PFSK-1 (cell line): ENCODE data around the gene STXBP3.

Experiments used
- FOXP2 ChIP-seq: optimal IDR thresholded peaks from 2 replicates; pipeline ENCODE3; 2011; ENCODE audit warnings: borderline replicate concordance, control low read depth, inconsistent platforms; ENCODE audit not compliant: insufficient read depth; ENCODE audit errors: extremely low read length, extremely low read depth
- POLR2AphosphoS5 ChIP-seq: IDR thresholded peaks from 2 replicates; pipeline ENCODE4 v1.6.1; 2012; ENCODE audit warnings: low read depth, mild to moderate bottlenecking, control low read depth, low read length, moderate library complexity
- REST ChIP-seq, 2 experiments: IDR thresholded peaks; 2 replicates each; pipeline versions ENCODE4 v1.6.1 to v1.8.0; 2011 to 2012; ENCODE audit warnings: low read depth in 2 of 2, low read length in 2 of 2, control low read depth in 1 of 2, inconsistent platforms in 1 of 2, mild to moderate bottlenecking in 1 of 2, moderate library complexity in 1 of 2; ENCODE audit not compliant: insufficient read depth in 1 of 2
- SIN3A ChIP-seq: IDR thresholded peaks from 2 replicates; pipeline ENCODE4 v1.6.1; 2012; ENCODE audit warnings: mild to moderate bottlenecking, low read length, moderate library complexity, borderline replicate concordance; ENCODE audit not compliant: insufficient read depth
- TAF1 ChIP-seq: IDR thresholded peaks from 2 replicates; pipeline ENCODE4 v1.6.1; 2012; ENCODE audit warnings: low read length, control low read depth, borderline replicate concordance; ENCODE audit not compliant: insufficient read depth

The STXBP3 gene

DNA sequence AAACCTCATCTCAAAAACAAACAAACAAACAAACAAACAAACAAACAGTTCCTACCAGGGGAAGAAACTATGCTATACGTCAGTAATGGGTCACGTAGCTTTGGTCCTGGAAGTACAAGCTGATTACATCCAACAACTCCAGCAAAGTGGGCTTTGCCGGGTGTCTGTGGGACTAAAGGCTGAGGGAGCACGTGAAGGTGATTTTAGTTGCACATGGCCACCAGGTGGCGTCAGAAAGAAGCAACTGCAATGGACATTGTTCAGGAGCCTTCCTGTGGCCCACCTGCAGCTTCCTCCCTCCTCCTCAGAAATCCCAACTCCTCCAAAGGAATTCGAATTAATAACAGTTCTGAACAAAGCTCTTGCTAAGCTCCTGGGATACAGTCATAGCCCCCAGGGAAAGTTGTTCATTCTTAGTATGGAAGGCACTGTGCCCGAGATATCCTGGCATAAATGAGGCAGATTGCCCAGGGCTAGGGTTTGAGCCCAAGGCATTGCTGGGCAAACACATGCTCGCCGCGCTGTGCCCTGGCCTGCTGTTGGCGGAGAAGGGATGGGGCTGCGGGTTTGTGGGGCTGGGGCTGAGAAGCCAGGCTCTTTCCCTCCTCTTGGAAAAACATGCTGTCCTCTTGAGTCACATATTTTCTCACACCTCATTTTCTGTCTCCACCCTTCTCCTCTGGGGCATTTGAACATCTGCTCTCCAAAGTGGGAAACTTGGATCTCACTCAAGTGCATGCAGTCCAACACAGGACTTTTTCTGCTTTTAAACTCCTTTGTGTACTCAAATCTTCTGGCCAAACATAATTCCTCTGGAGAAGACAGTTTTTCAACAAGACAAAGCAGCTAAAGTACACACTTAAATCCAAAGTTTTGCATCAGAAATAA, 81.8 kb downstream of the STXBP3 start:
- TF ChIP-seq POLR2AphosphoS5 (no peak), TAF1 (no peak), FOXP2 (no peak), SIN3A (no peak), REST (IDR thresholded peaks at IDR 0.05; ENCODE audit: insufficient read depth in 1 of 2, low read depth in 2 of 2, low read length in 2 of 2) (no peak)

DNA sequence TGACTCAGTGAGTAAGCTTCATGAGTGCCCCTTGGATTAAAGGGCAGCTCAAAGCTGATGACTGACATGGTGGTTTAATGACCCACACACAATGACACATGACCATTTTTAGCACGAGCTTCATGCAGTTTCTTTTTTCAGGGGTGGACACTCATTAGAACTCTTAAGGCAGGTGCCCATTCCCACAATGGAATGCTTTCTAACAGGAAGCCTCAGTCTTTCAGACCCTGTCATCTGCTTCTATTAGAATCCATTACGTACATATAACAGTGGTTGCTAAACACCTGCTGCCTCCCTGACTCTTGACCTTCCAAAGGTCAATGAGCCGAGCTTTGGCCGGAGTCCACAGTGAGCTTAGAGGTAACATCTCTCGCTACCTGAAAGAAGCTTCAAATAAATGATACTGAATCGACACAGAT, 83.0 kb downstream of the STXBP3 start:
- TF ChIP-seq TAF1 (no peak), POLR2AphosphoS5 (no peak), REST (IDR thresholded peaks at IDR 0.05; ENCODE audit: insufficient read depth in 1 of 2, low read depth in 2 of 2, low read length in 2 of 2) (no peak), SIN3A (no peak), FOXP2 (no peak)

GRCh38 chr1:108830119-108831008, 83.9 kb downstream of the STXBP3 start:
- TF ChIP-seq TAF1 (no peak), POLR2AphosphoS5 (no peak), REST (IDR thresholded peaks at IDR 0.05; ENCODE audit: insufficient read depth in 1 of 2, low read depth in 2 of 2, low read length in 2 of 2) (no peak), SIN3A (peak; percentile 17; the same call in 1 of the 2 replicates), FOXP2 (peak; percentile 94)

GRCh38 chr1:108831225-108831624, 84.8 kb downstream of the STXBP3 start:
- TF ChIP-seq REST (IDR thresholded peaks at IDR 0.05; ENCODE audit: insufficient read depth in 1 of 2, low read depth in 2 of 2, low read length in 2 of 2): no peak
- TF ChIP-seq SIN3A: no peak
- TF ChIP-seq FOXP2: no peak
- TF ChIP-seq POLR2AphosphoS5: no peak
- TF ChIP-seq TAF1: no peak
